ENCODE data around the gene SLC1A5.

The SLC1A5 gene

DNA sequence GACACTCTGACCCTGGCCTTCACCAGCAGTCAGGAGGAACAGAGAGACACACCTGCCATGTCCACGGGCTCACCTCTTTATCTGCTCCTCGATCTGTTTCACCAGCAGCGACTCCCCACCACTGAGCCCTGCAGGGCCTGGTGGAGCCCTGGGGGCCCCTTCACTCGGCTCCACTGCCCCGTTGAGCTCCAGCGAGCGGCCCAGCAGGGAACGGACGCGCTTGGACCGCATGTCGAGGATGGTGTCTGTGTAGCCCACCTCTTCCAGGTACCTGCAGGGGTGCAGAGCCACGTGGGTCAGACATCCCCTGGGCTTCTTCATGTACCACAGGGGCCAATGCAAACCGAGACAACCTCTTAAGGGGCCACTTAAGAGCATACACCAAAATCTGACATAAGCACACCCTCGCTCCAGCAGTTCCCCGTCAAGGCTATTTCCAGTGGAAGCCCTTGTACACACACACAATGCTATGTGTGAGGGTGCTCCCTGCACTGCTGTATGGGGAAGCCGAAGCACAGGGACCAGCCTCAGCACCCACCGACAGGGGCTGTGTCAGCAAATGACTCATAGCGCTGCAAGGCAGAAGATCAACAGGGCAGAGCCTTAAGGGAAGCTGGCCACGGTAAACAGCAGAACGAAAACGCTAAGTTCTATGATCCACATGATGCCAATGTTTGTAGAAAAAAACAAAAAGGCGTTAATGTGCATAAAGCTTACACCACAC is 55.3 kb downstream of the SLC1A5 start:
- Mint-ChIP-seq H3K4me3 (no peak overlapping the region), H3K4me1 (peaks cover 22% of the 10 kb centered on the region), H3K27ac (no peak overlapping the region), H3K9me3 (no peaks in the 10 kb centered on the region), H3K27me3 (no peaks in the 10 kb centered on the region), H3K36me3 (peaks cover 26% of the 10 kb centered on the region)
- no peak for DNase-seq (ENCODE audit: low spot score in 2 of 2)
- ATAC-seq (ENCODE audit: low read depth): no peak

DNA sequence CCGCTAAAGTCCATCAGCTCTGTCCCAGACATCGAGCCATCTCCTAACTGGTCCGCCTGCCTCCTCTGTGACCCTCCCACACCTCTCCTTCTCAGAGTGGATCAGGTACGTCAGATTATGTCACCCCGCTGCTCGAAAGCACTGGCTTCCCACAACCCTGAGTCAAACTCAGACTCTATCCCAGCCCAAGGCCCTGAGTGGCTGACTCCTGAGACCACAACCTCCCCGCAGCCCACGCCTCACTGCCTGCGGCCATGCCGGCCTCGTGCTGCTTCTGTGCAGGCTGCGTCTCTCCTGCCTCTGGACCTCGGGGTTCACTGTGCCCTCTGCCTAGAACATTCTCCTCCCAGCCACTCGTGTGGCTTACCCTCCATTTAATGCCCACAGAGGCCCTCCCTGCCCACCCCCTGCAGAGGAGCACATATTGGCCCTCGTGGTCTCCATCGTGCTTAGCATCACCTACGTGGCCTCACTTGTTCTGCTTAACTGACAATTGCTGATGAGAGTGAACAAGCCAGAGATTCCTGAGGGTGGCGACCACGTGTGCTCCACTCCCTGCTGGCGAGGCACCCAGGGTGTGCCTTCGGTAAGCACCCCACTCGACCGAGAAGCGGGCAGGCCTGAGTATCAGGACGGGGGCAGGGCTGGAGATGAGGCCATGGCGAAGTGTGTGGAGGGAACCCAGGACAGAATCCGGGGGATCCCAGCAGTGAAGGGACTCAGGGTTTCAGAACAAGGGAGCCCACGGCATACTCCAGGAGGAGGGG is 56.0 kb downstream of the SLC1A5 start:
- Mint-ChIP-seq H3K4me1 (peaks cover 22% of the 10 kb centered on the region), H3K36me3 (peaks cover 26% of the 10 kb centered on the region), H3K27me3 (no peaks in the 10 kb centered on the region), H3K27ac (peak overlapping the region; percentile 59), H3K9me3 (no peaks in the 10 kb centered on the region), H3K4me3 (no peak overlapping the region)
- no peak for ATAC-seq (ENCODE audit: low read depth)
- no peak for DNase-seq (ENCODE audit: low spot score in 2 of 2)

DNA sequence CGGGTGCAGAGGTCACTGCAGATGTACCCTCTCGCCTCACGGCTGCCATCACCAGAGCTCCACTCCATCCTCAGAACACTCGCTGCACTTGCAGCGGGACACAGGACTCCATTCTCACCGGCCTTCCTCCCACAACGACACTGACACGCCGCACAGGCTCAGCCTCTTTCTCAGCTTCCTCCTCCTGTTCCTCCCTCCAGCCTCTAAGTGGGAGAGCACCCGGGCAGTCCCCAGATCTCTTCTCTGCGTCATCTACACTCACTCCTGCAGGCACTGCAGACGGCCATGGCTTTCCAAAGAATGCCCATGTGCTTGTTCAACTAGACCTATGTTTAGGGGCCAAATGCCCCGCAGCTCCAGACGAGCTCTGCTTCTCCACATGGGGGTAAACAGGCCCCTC is 56.8 kb downstream of the SLC1A5 start:
- ATAC-seq (ENCODE audit: low read depth) (no peak), DNase-seq (ENCODE audit: low spot score in 2 of 2) (no peak)
- H3K36me3 Mint-ChIP-seq: peaks cover 28% of the 10 kb centered on the region
- H3K27ac Mint-ChIP-seq: peak overlapping the region; percentile 57
- no peaks in the 10 kb centered on the region for H3K27me3 Mint-ChIP-seq
- peaks cover 22% of the 10 kb centered on the region for H3K4me1 Mint-ChIP-seq
- H3K9me3 Mint-ChIP-seq: no peaks in the 10 kb centered on the region
- no peak overlapping the region for H3K4me3 Mint-ChIP-seq

DNA sequence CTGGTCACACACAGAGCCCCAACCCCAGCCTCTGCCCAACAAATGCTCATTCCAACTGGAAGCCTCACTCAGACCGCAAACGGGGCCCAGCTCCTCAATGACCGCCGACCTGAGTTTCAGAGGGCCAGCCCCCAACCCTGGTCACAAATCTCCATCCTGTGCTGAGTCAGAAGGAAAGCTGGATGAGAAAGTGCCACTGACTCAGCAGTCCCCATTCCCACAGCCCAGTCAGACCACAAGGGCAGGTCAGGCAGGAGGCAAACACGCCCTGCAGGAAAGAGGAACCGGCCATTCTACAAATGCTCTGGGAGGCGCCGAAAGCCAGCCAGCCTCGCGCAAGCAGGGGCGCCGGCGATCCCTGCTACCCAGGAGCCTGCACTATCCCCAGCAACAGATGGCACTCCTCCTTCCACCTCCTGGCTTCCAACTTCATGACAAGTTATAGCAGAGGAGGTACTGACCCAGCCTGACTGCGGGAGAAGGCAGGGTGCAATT is 57.3 kb downstream of the SLC1A5 start:
- H3K9me3 Mint-ChIP-seq: no peaks in the 10 kb centered on the region
- DNase-seq (ENCODE audit: low spot score in 2 of 2) (no peak), ATAC-seq (ENCODE audit: low read depth) (no peak)
- H3K36me3 Mint-ChIP-seq: peaks cover 32% of the 10 kb centered on the region
- no peak overlapping the region for H3K4me3 Mint-ChIP-seq
- peaks cover 22% of the 10 kb centered on the region for H3K4me1 Mint-ChIP-seq
- H3K27me3 Mint-ChIP-seq: no peaks in the 10 kb centered on the region
- peak overlapping the region; percentile 57 for H3K27ac Mint-ChIP-seq

DNA sequence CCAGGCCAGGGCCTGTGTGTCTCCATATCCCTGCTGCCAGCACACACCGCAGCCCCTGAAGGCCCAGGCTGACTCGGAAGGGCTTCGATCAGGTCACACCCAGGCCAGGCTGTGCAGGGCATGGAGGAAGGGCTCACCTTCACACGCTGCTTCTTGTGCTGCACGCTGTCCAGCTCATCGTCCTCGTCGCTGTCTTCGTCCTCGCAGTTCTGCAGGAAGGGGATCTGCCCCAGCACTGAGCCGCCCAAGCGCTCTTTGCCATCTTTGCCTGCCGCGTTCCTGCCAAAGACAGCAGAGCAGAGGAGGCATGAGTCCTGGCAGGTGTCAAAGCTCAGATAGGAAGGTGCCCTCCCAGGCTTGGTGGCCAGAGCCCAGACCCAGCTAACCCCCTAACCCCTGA is 57.8 kb downstream of the SLC1A5 start:
- peak overlapping the region; percentile 57 for H3K27ac Mint-ChIP-seq
- no peak overlapping the region for H3K4me3 Mint-ChIP-seq
- H3K36me3 Mint-ChIP-seq: peaks cover 36% of the 10 kb centered on the region
- H3K27me3 Mint-ChIP-seq: no peaks in the 10 kb centered on the region
- DNase-seq (ENCODE audit: low spot score in 2 of 2): no peak
- peaks cover 22% of the 10 kb centered on the region for H3K4me1 Mint-ChIP-seq
- ATAC-seq (ENCODE audit: low read depth): no peak
- H3K9me3 Mint-ChIP-seq: no peaks in the 10 kb centered on the region

DNA sequence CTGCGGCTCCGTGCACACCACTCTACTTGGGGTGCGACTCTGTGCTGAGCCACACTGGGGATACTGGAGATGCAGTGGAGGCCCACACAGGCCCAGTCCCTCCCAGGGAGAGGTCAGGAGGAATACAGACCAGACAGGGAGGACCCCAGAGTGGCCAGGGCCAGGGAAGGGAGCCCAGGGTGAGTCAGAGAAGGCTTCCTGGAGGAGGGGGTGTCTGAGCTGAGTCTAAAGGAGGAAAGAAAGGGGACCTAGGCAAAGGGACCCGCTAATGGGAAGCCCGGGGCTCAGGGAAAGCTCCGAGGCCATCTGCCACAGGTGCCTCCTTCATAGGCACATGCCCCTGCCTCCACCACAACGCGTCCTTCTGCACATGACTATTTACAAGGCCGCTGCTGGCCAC is 58.2 kb downstream of the SLC1A5 start:
- Mint-ChIP-seq H3K9me3 (no peaks in the 10 kb centered on the region), H3K4me1 (peaks cover 22% of the 10 kb centered on the region), H3K27ac (no peak overlapping the region), H3K27me3 (no peaks in the 10 kb centered on the region), H3K36me3 (peaks cover 38% of the 10 kb centered on the region), H3K4me3 (no peak overlapping the region)
- DNase-seq (ENCODE audit: low spot score in 2 of 2) (no peak), ATAC-seq (ENCODE audit: low read depth) (no peak)

DNA sequence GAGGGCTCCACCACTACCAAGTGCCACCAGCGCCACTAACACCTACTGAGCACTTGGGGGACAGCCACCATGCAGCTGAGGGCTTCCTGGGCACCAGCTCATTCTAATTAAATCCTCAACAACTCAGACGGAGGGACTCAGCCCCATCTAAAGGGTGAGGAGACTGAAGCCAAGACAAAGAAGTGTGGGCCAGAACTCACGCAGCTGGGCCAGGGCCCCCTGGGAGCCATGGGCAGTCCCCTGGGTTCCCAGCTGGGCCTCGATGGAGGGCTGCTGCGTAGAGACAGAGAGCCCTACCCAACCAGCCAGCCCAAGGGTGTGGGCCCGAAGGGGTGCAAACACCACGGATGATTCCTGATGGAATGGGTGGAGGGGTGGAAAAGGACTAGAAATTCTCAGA is 58.7 kb downstream of the SLC1A5 start:
- DNase-seq (ENCODE audit: low spot score in 2 of 2) (no peak), ATAC-seq (ENCODE audit: low read depth) (no peak)
- Mint-ChIP-seq H3K27ac (no peak overlapping the region), H3K4me1 (peaks cover 22% of the 10 kb centered on the region), H3K36me3 (peaks cover 38% of the 10 kb centered on the region), H3K27me3 (no peaks in the 10 kb centered on the region), H3K4me3 (no peak overlapping the region), H3K9me3 (no peaks in the 10 kb centered on the region)

GRCh38 chr19:46728693-46729339 is 59.6 kb downstream of the SLC1A5 start:
- H3K4me1 Mint-ChIP-seq: peaks cover 26% of the 10 kb centered on the region
- H3K36me3 Mint-ChIP-seq: peaks cover 41% of the 10 kb centered on the region

DNA sequence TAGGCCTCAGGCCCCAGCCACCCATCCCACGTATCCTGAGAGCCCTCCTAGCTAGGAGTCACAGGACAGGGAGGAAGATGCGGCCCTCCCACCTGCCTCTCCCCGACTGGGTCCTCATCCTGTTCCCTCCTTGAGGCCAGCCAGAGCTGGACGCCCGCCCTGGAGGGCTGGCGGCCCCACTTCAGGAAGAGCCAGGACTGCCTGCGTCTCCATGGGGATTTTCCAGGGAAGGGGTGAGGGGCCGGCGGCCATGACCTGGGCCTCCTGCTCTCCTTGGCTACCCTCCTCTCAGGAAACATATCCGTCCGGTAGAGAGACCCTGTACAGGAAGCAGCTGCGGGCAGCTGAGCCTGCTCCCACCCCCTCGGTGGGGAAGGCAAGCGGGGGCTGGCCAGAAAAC is 60.2 kb downstream of the SLC1A5 start:
- H3K27ac Mint-ChIP-seq: no peak overlapping the region
- H3K27me3 Mint-ChIP-seq: no peaks in the 10 kb centered on the region
- no peaks in the 10 kb centered on the region for H3K9me3 Mint-ChIP-seq
- no peak for DNase-seq (ENCODE audit: low spot score in 2 of 2)
- ATAC-seq (ENCODE audit: low read depth): no peak
- H3K36me3 Mint-ChIP-seq: peaks cover 39% of the 10 kb centered on the region
- peaks cover 31% of the 10 kb centered on the region for H3K4me1 Mint-ChIP-seq
- no peak overlapping the region for H3K4me3 Mint-ChIP-seq

More at GRCh38 chr19:46728693-46729339, 59.6 kb downstream of the SLC1A5 start:
- Mint-ChIP-seq H3K27ac (peak overlapping the region; percentile 38), H3K27me3 (no peaks in the 10 kb centered on the region), H3K9me3 (no peaks in the 10 kb centered on the region), H3K4me3 (no peak overlapping the region)
- peak; percentile 96 for ATAC-seq (ENCODE audit: low read depth)
- peak; percentile 82 to 91 for DNase-seq (ENCODE audit: low spot score in 2 of 2)

GRCh38 chr19:46727757-46728156 is 60.6 kb downstream of the SLC1A5 start:
- H3K9me3 Mint-ChIP-seq: no peaks in the 10 kb centered on the region
- H3K27ac Mint-ChIP-seq: no peak overlapping the region
- peaks cover 36% of the 10 kb centered on the region for H3K36me3 Mint-ChIP-seq
- no peak for DNase-seq (ENCODE audit: low spot score in 2 of 2)
- no peak overlapping the region for H3K4me3 Mint-ChIP-seq
- peaks cover 32% of the 10 kb centered on the region for H3K4me1 Mint-ChIP-seq
- H3K27me3 Mint-ChIP-seq: no peaks in the 10 kb centered on the region
- no peak for ATAC-seq (ENCODE audit: low read depth)

DNA sequence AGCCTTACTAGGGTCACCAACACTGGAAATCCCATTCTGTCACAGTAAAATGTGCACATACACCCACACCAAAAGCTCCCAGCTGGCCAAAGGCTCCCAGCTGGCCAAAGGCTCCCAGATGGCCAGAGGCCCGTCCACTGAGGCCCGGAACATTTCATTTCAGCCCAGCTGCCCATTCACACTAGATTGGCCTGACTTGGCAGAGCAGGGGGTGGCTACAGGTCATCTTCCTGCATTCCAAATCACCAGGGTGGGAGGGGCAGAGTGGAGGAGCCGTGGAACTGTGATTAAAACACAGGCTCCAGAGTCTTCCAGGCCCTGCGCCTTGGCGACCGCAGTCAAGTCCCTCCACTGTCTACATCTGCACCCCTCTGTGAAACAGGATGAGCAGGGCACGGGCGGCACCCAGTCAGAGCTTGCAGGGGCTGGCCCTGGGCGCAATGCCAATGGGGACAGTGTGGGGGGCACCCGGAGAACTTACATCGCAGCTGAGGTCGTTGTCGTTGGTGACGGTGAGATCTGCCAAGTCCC is 61.4 kb downstream of the SLC1A5 start:
- ATAC-seq (ENCODE audit: low read depth) (no peak), DNase-seq (ENCODE audit: low spot score in 2 of 2) (no peak)
- Mint-ChIP-seq H3K36me3 (peaks cover 36% of the 10 kb centered on the region), H3K27me3 (no peaks in the 10 kb centered on the region), H3K4me3 (no peak overlapping the region), H3K27ac (peak overlapping the region; percentile 53), H3K9me3 (no peaks in the 10 kb centered on the region), H3K4me1 (peaks cover 34% of the 10 kb centered on the region)

GRCh38 chr19:46726551-46726950 is 61.8 kb downstream of the SLC1A5 start:
- Mint-ChIP-seq H3K4me1 (peaks cover 32% of the 10 kb centered on the region), H3K27ac (peak overlapping the region; percentile 68), H3K27me3 (no peaks in the 10 kb centered on the region), H3K9me3 (no peaks in the 10 kb centered on the region), H3K4me3 (no peak overlapping the region), H3K36me3 (peaks cover 32% of the 10 kb centered on the region)
- DNase-seq (ENCODE audit: low spot score in 2 of 2) (no peak), ATAC-seq (ENCODE audit: low read depth) (no peak)

DNA sequence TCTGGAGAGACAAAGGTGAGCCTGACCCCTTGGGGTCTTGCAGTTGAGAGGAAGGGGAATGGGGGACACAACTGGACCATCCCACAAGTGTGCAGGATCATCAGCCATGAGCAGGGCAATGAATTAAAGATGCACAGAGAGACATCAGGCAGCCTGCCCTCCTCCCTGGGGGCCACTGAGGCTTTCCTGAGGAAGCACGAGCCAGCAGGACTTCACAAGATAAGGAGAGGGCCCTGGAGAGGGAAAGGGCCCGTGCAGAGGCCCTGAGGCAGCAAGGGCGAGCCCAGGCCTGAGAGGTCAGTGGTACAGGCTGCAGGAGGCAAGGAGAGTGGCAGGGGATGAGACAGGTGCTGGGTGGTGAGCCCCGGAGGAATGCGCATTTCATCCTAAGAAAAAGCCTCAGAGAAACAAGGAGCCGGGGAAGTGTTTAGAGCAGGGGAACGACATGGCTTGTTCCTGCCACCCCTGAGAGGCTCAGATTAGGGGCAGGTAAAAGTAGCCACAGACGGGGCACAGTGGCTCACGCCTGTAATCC is 62.5 kb downstream of the SLC1A5 start:
- Mint-ChIP-seq H3K27ac (peak overlapping the region; percentile 68), H3K4me3 (no peak overlapping the region), H3K4me1 (peaks cover 33% of the 10 kb centered on the region), H3K27me3 (no peaks in the 10 kb centered on the region), H3K36me3 (peaks cover 31% of the 10 kb centered on the region), H3K9me3 (no peaks in the 10 kb centered on the region)
- no peak for DNase-seq (ENCODE audit: low spot score in 2 of 2)
- no peak for ATAC-seq (ENCODE audit: low read depth)

Data from memory B cell (primary cell).